PC-3 (cell line): ENCODE data around the gene NUBPL.

ENCODE experiments used
- CTCF ChIP-seq: fragments of 300-600 bp; sonication (generic); conservative IDR thresholded peaks from 2 replicates; pipeline ENCODE4 v1.5.1; 2017; ENCODE audit warnings: antibody characterized with exemption, low read depth, mild to moderate bottlenecking, low read length
- EZH2phosphoT487 ChIP-seq: fragments of 300-600 bp; sonication (generic); IDR thresholded peaks from 2 replicates; pipeline ENCODE4 v1.6.1; 2018; ENCODE audit warnings: mild to moderate bottlenecking, antibody characterized with exemption, low read length, borderline replicate concordance

DNA sequence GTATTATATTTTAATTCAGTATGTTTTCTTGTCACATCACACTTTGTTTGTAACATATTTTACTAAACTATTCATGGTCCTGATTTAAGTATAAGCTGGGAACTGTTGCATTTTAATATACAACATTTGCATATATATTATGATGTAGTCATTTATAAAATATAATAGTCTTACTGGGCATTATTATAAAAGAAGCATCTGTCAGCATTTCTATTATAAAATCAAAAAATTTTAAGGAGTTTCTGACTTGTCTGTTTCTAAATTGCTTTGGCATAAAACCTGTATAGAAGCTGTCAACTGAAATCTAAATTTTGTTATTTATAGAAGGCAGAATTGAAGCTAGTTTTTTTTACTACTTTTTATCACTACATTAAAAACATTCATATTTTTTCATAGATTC is 166.6 kb downstream of the NUBPL start:
- no peak for TF ChIP-seq CTCF
- TF ChIP-seq EZH2phosphoT487 = no peak
